ENCODE measurements around the gene HIRIP3.

The HIRIP3 gene

DNA sequence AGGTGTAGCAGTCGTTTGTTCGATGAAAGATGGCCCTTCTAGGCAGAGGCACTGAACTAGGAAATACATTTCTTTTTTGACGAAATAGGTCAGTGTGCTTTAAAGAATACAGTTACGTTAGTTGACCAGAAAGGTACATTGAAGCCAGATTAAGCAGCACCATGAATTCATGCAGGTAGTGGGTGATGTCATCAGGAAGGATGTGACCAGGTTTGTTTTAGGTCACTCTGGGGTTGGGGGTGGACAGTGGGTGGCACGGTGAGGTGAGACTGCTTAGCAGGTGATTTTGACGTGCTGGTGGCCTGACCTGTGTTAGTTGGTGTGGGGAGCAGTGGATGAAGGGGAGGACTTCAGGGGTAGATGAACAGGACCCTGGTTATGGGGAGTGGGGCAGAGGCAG is 4.2 kb upstream of the HIRIP3 start:
- DNase-seq (ENCODE audit: low spot score) = no peak

DNA sequence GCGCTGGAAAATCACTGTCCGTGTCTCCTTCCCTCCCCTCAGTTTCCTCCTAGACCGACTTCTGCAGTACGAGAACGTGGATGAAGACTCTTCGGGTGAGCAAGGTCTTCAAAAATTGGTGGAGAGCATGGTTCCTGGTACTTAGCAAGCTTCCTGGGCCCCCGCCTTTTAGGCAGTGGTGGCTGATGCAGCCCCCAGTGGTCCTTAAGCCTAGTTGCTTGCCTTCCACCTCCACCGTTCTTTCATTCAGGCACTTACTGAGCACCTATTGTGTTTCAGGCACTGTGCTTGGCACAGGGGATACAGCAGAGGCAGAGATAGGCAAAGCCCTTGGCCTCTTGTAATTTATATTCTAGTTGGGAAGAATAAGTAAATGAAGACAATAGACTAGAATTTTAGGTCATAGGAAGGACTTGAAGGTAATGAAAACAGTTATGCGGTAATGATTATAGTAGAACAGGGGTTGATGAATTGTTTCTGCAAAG is 1.4 kb upstream of the HIRIP3 start:
- no peak for DNase-seq (ENCODE audit: low spot score)

DNA sequence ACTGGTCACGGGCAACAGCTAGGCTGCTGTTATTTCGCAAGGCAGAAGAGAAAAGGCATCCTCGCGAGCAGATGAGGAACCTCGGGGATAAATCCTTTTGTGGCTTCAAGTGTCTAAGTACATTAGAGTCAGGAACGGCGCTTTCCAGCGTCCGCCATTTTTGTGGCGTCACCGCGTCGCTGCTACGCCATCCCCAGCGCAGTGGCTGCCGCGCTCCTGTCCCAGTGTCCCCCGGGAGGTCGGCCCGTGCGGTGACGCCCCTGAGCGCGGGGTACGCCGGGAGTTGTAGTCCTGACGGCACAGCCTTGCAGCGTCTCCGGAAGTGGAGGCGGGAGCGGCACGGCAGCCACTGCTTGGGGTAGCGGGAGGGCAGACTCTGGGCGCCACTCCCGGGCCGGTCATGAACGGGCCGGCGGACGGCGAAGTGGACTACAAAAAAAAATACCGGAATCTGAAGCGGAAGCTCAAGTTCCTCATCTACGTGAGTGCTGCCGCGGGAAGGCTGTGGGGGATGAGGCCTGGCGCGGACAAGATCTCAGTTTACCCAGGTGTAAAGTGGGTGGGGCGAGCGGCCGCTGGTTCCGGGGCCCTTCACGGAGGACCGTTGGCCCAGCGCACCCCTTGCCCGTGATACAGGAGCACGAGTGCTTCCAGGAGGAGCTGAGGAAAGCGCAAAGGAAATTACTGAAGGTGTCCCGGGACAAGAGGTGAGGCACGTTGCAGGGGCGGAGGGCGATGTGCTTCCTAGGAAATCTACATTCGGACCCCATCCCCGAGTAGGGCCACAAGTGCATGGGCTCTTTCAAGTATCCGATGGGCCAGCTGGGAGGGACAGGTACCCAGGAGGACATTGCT is 721 bp upstream of the HIRIP3 start, which contains the start of gene INO80E:
TSS of gene INO80E (plus strand) at position 331 of the 855 bp plus-strand sequence. CDS start at position 401, 70 bp downstream.
- peak; percentile 99 for DNase-seq (ENCODE audit: low spot score)

DNA sequence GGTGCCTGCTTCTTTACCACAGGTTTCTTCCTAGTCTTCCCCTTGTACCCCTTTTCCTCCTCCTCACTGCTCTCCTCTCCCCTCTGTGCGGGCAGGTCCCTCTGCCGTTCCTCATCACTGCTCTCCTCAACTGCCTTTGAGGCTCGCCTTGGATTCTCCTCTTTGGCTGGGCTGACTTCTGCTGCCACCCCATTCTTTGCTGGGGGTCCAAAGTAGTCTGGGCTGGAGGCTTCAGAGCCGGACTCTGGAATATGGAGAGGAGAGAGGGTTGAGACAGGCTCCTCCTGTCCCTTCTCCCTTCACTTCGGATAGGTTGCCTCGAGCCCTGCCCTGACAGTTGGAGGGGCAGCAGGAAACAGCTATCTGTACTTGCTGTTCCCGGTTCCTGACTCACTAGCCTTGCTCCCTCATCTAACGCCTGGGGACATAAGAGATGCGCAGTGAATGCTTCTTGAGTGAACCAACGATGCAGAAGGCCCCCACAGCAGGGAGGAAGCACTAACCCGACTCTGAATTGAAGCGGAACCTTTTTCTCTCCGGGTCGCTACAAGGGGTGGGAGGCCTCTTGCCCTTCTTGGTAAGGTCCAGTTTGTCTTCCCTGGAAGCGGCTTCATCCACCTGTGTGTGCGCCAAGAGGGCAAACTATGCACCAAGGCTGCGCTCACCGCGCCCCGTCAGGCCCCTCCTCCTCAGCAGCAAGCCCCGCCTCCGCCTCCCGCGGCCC is 655 bp downstream of the HIRIP3 start:
- peak; percentile 71 for DNase-seq (ENCODE audit: low spot score)

DNA sequence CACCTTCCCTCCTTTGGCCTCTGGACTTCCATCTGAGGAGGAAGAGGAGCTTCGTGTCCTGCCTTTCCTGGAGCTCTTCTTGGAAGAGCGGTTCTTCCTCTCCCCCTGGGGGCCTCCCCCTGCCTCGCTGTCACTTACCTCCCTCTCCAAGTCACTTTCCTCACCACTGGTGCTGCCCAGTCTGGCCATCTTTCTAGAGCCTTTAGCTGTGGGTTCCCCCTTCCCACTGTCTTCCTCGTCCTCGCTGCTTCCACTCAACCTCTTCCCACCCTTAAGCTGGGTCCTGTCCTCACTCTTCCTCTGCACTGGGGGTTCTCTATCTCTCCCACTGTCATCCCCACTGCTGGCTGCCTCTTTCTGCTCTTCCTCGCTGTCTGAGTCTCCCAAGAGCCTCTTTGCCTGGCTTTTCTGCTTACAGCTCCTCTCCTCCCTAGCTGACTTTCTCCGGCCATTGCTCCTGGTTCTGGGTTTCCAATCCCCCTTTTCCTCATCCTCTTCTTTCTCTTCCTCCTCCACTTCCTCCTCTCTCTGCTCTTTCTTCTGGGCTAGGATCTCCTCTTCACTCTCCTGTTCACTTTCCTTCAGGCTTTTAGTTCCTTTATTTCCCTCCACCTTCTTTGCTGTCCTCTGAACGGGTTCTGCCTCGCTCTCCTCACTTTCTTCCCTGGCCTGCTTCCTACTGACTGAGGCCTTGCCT is 1.4 kb downstream of the HIRIP3 start:
- no peak for DNase-seq (ENCODE audit: low spot score)

DNA sequence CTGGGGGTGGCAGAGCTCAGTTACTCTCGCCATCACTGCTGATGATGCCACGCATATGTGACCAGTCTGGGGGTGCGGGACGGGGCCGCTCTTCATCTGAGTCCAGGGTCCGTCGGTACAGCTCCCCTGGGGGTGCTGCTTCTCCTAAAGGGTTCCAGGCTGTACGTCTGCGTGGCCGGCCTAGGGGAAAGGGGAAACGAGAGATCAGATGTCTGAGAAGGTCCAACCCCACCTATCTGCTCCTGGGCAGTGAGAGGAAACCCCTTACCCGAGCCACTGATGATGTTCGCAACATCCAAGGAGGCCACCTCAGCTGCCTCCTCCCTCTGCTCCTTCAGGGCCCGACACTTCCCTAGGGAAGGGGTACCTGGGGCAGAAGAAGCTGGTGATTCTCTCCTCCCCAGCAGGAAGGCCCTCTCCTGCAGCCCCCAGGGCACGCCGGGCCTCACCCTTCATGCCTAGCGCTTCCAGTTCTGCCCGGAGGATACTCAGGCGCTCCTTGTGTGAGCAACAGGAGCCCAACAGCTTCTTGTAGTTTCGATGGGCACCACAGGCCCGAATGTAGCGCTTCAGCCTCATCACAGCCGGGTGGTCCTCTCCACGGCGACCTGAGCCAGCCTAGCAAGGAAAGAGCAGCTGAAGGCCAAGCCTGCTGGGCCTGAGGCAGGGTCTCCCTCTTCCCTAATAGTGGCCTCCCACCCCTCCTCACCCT is 2.1 kb downstream of the HIRIP3 start:
- DNase-seq (ENCODE audit: low spot score) = no peak

DNA sequence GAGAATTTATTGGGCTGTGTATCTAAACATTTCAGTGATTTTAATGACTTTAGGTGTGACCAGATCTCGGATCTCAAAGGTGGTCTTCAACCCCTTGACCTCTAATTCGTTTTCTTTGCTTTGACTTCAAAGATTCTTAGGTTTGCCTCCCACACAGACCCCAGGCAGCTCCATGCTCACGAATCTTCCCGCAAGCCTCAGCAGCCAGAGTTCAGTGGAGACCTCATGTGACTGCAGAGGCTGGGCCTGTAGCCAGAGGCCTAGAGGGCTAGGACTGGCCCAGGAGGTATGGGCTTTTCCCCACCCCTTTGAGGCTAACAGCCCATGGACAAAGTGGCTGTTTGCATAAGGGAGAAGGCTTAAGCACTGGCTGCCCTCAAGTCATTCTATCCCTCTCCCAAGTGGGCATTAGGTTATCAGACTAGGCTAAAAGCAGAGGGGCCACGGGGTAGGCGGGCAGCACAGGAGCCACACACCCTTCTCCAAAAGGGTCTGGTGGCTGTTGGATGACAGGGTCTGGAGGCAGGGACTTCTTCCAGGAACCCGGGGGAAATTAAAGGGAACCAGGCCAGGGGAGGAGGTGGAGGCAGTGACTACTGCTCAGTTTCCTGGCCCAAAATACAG is 3.0 kb downstream of the HIRIP3 start:
- no peak for DNase-seq (ENCODE audit: low spot score)

DNA sequence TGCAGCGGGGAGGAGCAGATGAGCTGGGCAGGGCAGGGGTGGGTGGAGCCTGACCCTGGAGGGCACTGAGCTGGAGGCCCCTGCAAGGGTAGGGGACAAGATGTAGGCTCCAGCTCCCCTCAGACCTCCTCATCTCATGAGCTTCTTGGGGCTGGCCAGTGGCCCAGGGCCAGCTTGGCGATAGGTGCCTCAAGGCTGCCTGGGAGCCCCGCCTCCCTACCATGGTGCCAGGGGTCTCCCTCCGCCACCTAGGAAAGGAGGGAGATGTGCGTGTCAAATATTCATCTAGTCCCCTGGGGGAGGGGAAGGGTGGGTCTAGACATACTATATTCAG is 3.9 kb downstream of the HIRIP3 start:
- DNase-seq (ENCODE audit: low spot score) = no peak

DNA sequence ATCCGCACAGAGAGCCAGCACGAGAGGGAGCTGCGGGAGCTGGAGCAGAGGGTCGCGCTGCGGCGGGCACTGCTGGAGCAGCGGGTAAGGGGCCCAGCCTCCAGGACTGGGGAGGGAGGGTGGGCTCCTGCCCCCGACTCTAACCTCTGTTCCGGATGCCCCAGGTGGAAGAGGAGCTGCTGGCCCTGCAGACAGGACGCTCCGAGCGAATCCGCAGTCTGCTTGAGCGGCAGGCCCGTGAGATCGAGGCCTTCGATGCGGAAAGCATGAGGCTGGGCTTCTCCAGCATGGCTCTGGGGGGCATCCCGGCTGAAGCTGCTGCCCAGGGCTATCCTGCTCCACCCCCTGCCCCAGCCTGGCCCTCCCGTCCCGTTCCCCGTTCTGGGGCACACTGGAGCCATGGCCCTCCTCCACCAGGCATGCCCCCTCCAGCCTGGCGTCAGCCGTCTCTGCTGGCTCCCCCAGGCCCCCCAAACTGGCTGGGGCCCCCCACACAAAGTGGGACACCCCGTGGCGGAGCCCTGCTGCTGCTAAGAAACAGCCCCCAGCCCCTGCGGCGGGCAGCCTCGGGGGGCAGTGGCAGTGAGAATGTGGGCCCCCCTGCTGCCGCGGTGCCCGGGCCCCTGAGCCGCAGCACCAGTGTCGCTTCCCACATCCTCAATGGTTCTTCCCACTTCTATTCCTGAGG is 4.4 kb downstream of the HIRIP3 start:
- no peak for DNase-seq (ENCODE audit: low spot score)

DNA sequence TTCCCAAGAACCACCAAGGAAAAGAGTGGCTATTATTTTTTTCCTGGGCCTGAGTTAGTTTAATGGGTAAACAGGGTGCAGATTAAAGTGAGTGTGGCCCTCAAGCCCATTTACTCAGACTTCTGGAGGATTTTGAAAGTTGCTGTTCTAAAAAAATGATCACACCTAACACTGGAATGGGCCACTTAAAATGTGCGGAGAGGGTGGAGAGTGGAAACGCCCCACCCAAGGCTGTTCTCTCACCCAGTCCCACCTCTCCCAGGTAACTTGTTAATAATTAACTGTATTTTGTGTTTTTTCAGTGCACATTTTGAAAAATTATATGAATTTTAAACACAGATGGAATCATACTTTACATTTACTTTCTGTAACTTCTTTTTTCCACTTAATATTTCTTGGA is 5.4 kb downstream of the HIRIP3 start:
- no peak for DNase-seq (ENCODE audit: low spot score)

DNA sequence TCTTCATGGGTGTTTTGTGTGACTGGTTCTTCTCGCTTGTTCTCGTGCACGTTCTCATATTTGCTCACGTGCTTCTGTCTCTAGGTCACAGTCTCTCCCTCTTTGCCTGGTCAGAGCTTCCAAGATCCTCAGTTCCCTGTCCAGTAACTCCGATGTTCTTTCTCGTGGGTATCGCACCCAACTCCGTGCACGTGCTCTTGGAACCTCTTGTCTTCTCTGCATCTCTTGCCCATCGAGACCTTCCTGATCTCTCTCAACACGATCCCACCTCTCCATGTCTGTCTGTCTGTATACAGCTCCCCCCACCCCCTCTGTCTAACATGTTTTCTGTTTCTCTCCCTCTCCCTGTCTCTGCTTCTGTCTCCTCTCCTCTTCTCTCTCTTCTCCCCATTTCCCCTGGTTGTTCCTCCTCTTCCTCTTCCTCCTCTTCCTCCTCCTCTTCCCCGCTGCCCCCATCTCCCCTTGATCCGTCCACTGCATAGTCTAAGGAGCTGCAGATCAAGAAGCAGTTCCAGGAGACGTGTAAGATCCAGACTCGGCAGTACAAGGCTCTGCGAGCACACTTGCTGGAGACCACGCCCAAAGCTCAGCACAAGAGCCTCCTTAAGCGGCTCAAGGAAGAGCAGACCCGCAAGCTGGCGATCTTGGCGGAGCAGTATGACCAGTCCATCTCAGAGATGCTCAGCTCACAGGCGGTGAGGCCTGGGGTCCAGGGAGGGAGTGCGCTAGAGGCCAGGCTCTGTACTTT is 6.1 kb downstream of the HIRIP3 start:
- DNase-seq (ENCODE audit: low spot score) = no peak

DNA sequence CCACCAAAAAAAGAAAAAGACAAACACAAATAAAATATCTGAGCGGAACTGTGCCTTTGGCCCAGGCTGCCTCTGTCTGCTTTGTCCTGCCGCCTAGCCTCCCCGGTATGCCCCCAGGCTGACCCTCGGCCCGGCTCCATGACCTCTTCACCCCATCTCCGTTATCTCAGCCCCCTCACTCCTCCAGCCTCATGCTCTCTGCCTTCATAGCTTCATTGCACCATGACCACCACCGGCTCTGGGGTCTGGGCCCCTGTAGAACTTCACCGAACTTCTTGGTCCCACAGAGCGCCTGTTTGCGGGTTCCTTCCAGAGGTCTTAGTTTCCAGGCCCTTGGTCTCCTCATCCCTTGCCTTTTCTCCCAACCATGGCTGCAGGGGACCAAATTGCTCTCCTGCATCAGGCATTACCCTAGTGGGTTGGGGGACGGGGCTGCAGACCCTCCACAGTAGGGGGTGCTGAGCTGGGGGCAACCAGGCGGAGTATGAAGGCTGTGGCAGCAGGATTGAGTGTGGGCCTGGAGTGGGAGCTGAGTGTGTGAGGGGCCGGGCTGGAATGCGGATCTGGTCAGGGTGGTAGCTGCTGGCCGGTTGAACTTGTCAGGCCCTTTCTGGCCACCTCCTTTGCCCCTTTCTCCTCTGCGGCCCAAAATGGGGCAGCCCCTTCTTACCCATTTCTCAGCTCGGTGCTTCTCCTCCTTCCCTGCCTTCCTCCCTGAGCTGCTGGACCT is 6.9 kb downstream of the HIRIP3 start:
- DNase-seq (ENCODE audit: low spot score) = no peak

DNA sequence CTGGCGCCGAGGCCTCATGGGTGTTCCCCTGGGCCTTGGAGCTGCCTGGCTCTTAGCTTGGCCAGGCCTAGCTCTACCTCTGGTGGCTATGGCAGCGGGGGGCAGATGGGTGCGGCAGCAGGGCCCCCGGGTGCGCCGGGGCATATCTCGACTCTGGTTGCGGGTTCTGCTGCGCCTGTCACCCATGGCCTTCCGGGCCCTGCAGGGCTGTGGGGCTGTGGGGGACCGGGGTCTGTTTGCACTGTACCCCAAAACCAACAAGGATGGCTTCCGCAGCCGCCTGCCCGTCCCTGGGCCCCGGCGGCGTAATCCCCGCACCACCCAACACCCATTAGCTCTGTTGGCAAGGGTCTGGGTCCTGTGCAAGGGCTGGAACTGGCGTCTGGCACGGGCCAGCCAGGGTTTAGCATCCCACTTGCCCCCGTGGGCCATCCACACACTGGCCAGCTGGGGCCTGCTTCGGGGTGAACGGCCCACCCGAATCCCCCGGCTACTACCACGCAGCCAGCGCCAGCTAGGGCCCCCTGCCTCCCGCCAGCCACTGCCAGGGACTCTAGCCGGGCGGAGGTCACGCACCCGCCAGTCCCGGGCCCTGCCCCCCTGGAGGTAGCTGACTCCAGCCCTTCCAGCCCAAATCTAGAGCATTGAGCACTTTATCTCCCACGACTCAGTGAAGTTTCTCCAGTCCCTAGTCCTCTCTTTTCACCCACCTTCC is 7.9 kb downstream of the HIRIP3 start:
- DNase-seq (ENCODE audit: low spot score) = no peak

DNA sequence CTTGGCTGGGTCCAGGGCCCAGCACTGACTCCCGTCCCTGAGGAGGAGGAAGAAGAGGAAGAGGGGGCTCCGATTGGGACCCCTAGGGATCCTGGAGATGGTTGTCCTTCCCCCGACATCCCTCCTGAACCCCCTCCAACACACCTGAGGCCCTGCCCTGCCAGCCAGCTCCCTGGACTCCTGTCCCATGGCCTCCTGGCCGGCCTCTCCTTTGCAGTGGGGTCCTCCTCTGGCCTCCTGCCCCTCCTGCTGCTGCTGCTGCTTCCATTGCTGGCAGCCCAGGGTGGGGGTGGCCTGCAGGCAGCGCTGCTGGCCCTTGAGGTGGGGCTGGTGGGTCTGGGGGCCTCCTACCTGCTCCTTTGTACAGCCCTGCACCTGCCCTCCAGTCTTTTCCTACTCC is 8.5 kb downstream of the HIRIP3 start:
- no peak for DNase-seq (ENCODE audit: low spot score)

DNA sequence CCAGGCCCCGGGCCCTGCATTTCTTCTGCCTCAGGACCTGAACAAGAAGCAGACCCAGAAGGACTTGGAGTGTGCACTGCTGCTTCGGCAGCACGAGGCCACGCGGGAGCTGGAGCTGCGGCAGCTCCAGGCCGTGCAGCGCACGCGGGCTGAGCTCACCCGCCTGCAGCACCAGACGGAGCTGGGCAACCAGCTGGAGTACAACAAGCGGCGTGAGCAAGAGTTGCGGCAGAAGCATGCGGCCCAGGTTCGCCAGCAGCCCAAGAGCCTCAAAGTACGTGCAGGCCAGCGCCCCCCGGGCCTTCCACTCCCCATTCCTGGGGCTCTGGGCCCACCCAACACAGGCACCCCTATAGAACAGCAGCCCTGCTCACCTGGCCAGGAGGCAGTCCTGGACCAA is 9.2 kb downstream of the HIRIP3 start:
- DNase-seq (ENCODE audit: low spot score) = no peak

DNA sequence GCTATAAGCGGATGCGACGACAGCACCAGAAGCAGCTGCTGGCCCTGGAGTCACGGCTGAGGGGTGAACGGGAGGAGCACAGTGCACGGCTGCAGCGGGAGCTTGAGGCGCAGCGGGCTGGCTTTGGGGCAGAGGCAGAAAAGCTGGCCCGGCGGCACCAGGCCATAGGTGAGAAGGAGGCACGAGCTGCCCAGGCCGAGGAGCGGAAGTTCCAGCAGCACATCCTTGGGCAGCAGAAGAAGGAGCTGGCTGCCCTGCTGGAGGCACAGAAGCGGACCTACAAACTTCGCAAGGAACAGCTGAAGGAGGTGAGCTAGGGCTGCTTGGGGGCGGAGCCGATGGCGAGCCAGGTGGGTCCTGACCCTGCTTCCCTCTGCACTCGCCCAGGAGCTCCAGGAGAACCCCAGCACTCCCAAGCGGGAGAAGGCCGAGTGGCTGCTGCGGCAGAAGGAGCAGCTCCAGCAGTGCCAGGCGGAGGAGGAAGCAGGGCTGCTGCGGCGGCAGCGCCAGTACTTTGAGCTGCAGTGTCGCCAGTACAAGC is 10.1 kb downstream of the HIRIP3 start:
- DNase-seq (ENCODE audit: low spot score) = no peak

DNA sequence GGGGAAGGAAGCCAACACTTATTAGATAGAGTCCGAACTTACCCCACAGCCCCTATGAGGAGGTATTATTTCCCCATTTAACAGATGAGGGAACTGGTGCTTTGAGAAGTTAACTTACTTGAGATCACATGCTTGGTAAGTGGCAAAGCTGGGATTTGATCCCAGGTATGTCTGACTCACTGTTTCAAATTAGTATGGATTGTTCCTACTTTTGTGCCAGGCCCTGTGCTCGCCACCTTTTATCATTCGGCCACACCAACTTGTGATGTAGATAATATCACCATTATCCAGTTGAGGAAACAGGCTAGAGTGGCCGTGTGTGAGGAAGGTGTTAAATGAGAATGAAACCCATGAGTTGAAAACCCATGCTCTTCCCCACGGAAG is 10.7 kb downstream of the HIRIP3 start:
- no peak for DNase-seq (ENCODE audit: low spot score)

DNA sequence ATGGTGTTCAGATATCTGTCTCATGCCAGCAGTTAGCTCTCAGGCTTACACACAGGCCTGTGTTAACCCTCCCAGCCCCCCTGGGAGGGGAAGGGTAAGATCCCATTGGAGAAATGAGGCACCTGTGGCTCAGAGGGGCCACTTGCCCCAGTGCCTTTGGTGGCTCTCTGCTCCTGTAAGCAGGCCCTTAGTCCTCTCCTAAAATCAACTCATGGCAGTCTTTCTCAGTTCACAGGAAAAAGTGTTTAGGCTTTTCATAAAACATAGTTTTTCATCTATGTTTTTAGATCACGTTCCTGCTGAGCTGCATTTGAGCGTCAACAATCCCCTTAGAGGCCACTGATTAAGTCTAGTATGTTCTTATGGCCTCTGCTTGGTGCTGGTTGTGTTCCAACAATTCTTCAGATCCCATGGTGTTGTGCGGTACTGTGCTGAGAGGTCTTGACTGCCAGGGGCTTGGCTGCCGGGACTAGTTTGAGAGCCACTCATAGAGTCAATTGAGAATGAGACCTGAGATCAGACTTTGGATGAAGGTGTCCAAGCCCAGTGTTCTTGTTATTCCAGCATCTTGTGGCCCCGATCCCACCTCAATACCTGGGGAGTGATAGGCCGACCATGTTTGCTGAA is 11.2 kb downstream of the HIRIP3 start:
- no peak for DNase-seq (ENCODE audit: low spot score)

Measured in hepatic stellate cell (primary cell).